Tibial artery (tissue), 4 donors: ENCODE measurements around the gene LRRC27.
"Not testable (repeated sequence)": the region's sequence is repeated elsewhere in the genome, so short reads cannot be mapped to it uniquely, and the experiment has no call there.

Source experiments
- DNase-seq, 2 donors: peaks; one replicate each; pipeline ENCODE4 v3.0.0-alpha.2; 2019
- H3K27ac ChIP-seq, 2 donors: fragments of 200-600 bp; sonication (generic) in 1 of 2; 1 replicate in 1 of 2; 2 replicates in 1 of 2; pipeline ENCODE4 v1.5.1; 2018 to 2019; ENCODE audit warnings: mild to moderate bottlenecking in 1 of 2
- H3K27me3 ChIP-seq, 2 donors: fragments of 200-600 bp; sonication (generic) in 1 of 2; one replicate each; pipeline versions ENCODE4 v1.5.1 to v1.6.0; 2016 to 2019
- H3K36me3 ChIP-seq, 3 donors: fragments of 200-600 bp; sonication (generic) in 2 of 3; one replicate each; pipeline ENCODE4 v1.5.1; 2016 to 2019; ENCODE audit warnings: mild to moderate bottlenecking in 2 of 3
- H3K4me1 ChIP-seq, 4 donors: fragments of 200-600 bp; sonication (generic) in 2 of 4; 1 replicate in 3 of 4; 2 replicates in 1 of 4; pipeline ENCODE4 v1.5.1; 2016 to 2019
- H3K4me3 ChIP-seq, 2 donors: fragments of 200-600 bp; sonication (generic) in 1 of 2; 1 replicate in 1 of 2; 2 replicates in 1 of 2; pipeline ENCODE4 v1.5.1; 2018 to 2019; ENCODE audit warnings: mild to moderate bottlenecking in 2 of 2
- H3K9me3 ChIP-seq, 3 donors: fragments of 200-600 bp; sonication (generic) in 1 of 3; one replicate each; pipeline ENCODE4 v1.5.1; 2016 to 2019
- intact Hi-C: fragments of 100-400 bp; cut with DNase I; formaldehyde crosslinking; loops from one replicate; pipeline ENCODE4 v1.15.0; 2023; ENCODE audit warnings: low total_unique reads
- TF ChIP-seq, protein P1 (sequence below), 2 experiments: fragments of 200-600 bp in 1 of 2; fragments of 450-650 bp in 1 of 2; IDR thresholded peaks; one replicate each; pipeline ENCODE4 v1.5.1; 2017 to 2019; ENCODE audit warnings: antibody characterized with exemption in 2 of 2, mild to moderate bottlenecking in 1 of 2, moderate library complexity in 1 of 2

LRRC27 gene

GRCh38 chr10:132377326-132377725, 45.3 kb downstream of the LRRC27 start:
- Histone ChIP-seq H3K27me3 (no peaks in the 10 kb centered on the region), H3K36me3 (peaks cover 0 to 13% (median 5%) of the 10 kb centered on the region in 3 donors), H3K9me3 (peaks cover 0 to 16% (median 12%) of the 10 kb centered on the region in 3 donors), H3K4me1 (no peaks in the 10 kb centered on the region), H3K4me3 (no peak overlapping the region), H3K27ac (no peak overlapping the region)
- intact Hi-C loops = no loop called here
- DNase-seq = peak in 1 of 2 donors; percentile 10
- TF ChIP-seq, protein P1, sequence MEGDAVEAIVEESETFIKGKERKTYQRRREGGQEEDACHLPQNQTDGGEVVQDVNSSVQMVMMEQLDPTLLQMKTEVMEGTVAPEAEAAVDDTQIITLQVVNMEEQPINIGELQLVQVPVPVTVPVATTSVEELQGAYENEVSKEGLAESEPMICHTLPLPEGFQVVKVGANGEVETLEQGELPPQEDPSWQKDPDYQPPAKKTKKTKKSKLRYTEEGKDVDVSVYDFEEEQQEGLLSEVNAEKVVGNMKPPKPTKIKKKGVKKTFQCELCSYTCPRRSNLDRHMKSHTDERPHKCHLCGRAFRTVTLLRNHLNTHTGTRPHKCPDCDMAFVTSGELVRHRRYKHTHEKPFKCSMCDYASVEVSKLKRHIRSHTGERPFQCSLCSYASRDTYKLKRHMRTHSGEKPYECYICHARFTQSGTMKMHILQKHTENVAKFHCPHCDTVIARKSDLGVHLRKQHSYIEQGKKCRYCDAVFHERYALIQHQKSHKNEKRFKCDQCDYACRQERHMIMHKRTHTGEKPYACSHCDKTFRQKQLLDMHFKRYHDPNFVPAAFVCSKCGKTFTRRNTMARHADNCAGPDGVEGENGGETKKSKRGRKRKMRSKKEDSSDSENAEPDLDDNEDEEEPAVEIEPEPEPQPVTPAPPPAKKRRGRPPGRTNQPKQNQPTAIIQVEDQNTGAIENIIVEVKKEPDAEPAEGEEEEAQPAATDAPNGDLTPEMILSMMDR (IDR thresholded peaks at IDR 0.05) = no peak

DNA sequence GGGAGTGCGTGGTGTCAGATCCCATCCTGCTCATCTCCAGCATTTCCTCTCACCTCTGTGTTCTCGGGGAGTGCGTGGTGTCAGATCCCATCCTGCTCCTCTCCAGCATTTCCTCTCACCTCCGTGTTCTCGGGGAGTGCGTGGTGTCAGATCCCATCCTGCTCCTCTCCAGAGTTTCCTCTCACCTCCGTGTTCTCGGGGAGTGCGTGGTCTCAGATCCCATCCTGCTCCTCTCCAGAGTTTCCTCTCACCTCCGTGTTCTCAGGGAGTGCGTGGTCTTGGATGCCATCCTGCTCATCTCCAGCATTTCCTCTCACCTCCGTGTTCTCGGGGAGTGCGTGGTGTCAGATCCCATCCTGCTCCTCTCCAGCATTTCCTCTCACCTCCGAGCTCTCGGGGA, 47.0 kb downstream of the LRRC27 start:
- intact Hi-C loops, DNase-seq, H3K27me3 ChIP-seq, H3K4me1 ChIP-seq, H3K4me3 ChIP-seq, H3K27ac ChIP-seq: not testable (repeated sequence)
- Histone ChIP-seq H3K36me3 (peaks cover 0 to 13% (median 5%) of the 10 kb centered on the region in 3 donors), H3K9me3 (peaks cover 0 to 17% (median 13%) of the 10 kb centered on the region in 3 donors)

- not testable (repeated sequence) for H3K27me3 ChIP-seq, H3K27ac ChIP-seq, H3K4me1 ChIP-seq, H3K4me3 ChIP-seq
- intact Hi-C loops = loop anchor here (5.0 kb wide), 1 partner anchor 151 kb away; no protein-coding TSS in a partner anchor
- peak in 1 of 2 donors; percentile 33 for DNase-seq
- peaks cover 0 to 17% (median 13%) of the 10 kb centered on the region in 3 donors for H3K9me3 ChIP-seq
- peaks cover 0 to 13% (median 5%) of the 10 kb centered on the region in 3 donors for H3K36me3 ChIP-seq
Measured at GRCh38 chr10:132380986-132381385, 49.0 kb downstream of the LRRC27 start.

GRCh38 chr10:132381741-132382140, 49.7 kb downstream of the LRRC27 start:
- intact Hi-C loops = loop anchor here (5.0 kb wide), 1 partner anchor 151 kb away; no protein-coding TSS in a partner anchor
- TF ChIP-seq, protein P1 (IDR thresholded peaks at IDR 0.05) = no peak
- H3K27ac ChIP-seq = no peak overlapping the region
- DNase-seq = peak in 1 of 2 donors; percentile 2
- no peaks in the 10 kb centered on the region for H3K27me3 ChIP-seq
- no peak overlapping the region for H3K4me3 ChIP-seq
- no peaks in the 10 kb centered on the region for H3K4me1 ChIP-seq
- H3K36me3 ChIP-seq = peaks cover 0 to 8% (median 5%) of the 10 kb centered on the region in 3 donors
- H3K9me3 ChIP-seq = peaks cover 0 to 17% (median 13%) of the 10 kb centered on the region in 3 donors

- Histone ChIP-seq H3K4me3 (no peak overlapping the region), H3K9me3 (peaks cover 0 to 17% (median 13%) of the 10 kb centered on the region in 3 donors), H3K27me3 (no peaks in the 10 kb centered on the region), H3K27ac (no peak overlapping the region), H3K4me1 (no peaks in the 10 kb centered on the region), H3K36me3 (peaks cover 0 to 8% (median 5%) of the 10 kb centered on the region in 3 donors)
- DNase-seq = peak in 1 of 2 donors; percentile 17
- TF ChIP-seq, protein P1 (IDR thresholded peaks at IDR 0.05) = no peak
- intact Hi-C loops = loop anchor here (5.0 kb wide), 1 partner anchor 150 kb away; no protein-coding TSS in a partner anchor
Measured at GRCh38 chr10:132382231-132382922, 50.4 kb downstream of the LRRC27 start.

GRCh38 chr10:132383101-132383500, 51.1 kb downstream of the LRRC27 start:
- peak in 1 of 2 donors; percentile 19 for DNase-seq
- peaks cover 0 to 5% (median 3%) of the 10 kb centered on the region in 4 donors for H3K4me1 ChIP-seq
- no peak overlapping the region for H3K27ac ChIP-seq
- no peak overlapping the region for H3K4me3 ChIP-seq
- TF ChIP-seq, protein P1 (IDR thresholded peaks at IDR 0.05) = no peak
- H3K27me3 ChIP-seq = no peaks in the 10 kb centered on the region
- peaks cover 0 to 8% (median 5%) of the 10 kb centered on the region in 3 donors for H3K36me3 ChIP-seq
- H3K9me3 ChIP-seq = peaks cover 0 to 17% (median 13%) of the 10 kb centered on the region in 3 donors
- intact Hi-C loops = loop anchor here (5.0 kb wide), 1 partner anchor 149 kb away; no protein-coding TSS in a partner anchor
